ENCODE results near the gene HPS4.

GRCh38 chr22:26462641-26463040, 20.9 kb downstream of the HPS4 start:
- TF ChIP-seq POLR2A (IDR thresholded peaks at IDR 0.05) (no peak), CTCF (IDR thresholded peaks at IDR 0.05) (no peak)

Data from heart left ventricle (tissue), 13 donors.